Cardiac fibroblast (primary cell): Measurements from ENCODE around the gene PEX11B.
A peak's percentile ranks its signal among the peaks of the same experiment; 100 is the strongest.

Experiments
- DNase-seq, 2 donors: peaks; one replicate each; pipeline versions ENCODE4 v3.0.0 to v3.0.0-alpha.2; 2010; ENCODE audit warnings: low read depth in 2 of 2
- H3K4me3 ChIP-seq, 2 donors: replicated peaks in 1 of 2; 1 replicate in 1 of 2; 2 replicates in 1 of 2; pipeline ENCODE4 v1.5.1; 2011; ENCODE audit warnings: low read depth in 2 of 2, low read length in 2 of 2, mild to moderate bottlenecking in 2 of 2, moderate library complexity in 1 of 2
- TF ChIP-seq, protein P1 (sequence below): IDR thresholded peaks from one replicate; pipeline ENCODE4 v1.5.1; 2011; ENCODE audit warnings: low read depth, mild to moderate bottlenecking, low read length, inconsistent platforms

Gene PEX11B

DNA sequence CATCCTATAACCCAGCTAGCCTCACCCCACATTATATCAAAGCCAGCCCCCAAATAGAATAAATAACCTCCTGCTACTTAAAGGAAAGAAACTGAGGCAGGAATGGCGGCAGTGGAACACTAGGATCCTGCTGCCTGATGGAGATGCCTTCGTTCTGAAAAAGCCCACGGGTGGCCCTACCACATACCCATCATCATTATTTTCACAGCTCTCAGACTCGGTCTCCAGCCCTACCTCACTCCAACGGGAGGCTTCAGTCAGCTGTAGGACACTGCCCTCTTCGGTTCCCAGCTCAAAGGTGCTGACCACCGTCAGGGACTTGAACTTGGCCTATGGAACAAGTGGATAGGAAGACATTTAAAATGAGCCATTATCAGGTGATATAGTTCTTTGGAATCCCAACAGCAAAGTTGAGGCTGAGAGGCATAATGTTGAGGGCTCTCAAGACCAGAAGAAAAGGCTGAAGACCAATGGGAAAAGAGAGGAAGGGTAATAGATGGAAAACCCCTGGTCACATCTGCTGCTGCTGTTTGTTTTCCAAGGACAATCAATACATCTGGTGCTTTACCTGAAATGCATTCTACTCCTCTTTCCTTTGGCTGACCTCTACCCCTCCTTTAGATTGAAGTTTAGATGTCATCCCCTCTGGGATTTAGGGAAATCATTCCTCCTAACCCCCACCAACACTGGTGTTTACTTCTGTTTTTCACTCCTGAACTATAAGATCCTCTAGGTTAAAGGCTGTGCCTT is 25.0 kb downstream of the PEX11B start:
- DNase-seq: no peak
- no peak overlapping the region for H3K4me3 ChIP-seq
- TF ChIP-seq, protein P1, sequence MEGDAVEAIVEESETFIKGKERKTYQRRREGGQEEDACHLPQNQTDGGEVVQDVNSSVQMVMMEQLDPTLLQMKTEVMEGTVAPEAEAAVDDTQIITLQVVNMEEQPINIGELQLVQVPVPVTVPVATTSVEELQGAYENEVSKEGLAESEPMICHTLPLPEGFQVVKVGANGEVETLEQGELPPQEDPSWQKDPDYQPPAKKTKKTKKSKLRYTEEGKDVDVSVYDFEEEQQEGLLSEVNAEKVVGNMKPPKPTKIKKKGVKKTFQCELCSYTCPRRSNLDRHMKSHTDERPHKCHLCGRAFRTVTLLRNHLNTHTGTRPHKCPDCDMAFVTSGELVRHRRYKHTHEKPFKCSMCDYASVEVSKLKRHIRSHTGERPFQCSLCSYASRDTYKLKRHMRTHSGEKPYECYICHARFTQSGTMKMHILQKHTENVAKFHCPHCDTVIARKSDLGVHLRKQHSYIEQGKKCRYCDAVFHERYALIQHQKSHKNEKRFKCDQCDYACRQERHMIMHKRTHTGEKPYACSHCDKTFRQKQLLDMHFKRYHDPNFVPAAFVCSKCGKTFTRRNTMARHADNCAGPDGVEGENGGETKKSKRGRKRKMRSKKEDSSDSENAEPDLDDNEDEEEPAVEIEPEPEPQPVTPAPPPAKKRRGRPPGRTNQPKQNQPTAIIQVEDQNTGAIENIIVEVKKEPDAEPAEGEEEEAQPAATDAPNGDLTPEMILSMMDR: no peak

DNA sequence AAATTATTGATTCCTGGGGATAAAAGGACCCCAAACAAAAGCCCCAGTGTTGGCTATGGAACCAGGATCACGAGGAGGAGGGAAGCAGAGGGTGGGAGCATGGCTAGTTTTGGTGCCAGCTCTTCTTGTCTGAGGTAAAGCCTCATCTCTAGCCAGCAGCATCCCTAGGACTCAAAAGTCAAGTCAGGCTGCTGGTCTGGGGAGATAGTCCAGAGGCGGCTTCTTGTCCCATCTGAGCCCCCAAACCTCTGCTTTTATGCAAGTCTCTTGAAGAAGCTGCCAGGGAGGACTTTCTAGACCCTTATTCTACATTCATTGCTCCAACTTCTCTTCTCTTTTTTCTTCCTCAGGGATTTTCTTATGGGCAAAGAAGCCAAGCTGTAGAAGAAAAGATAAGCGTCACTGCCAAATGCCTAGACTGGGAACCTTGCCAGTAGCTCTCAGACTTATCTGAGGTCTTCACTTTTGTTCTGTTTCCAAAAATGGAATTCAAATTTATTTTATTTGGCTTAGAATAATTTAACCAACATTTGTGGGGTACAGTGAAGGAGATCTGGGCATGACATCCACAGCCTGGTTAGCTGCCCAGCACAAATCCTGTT is 25.9 kb downstream of the PEX11B start:
- TF ChIP-seq, protein P1: no peak

DNA sequence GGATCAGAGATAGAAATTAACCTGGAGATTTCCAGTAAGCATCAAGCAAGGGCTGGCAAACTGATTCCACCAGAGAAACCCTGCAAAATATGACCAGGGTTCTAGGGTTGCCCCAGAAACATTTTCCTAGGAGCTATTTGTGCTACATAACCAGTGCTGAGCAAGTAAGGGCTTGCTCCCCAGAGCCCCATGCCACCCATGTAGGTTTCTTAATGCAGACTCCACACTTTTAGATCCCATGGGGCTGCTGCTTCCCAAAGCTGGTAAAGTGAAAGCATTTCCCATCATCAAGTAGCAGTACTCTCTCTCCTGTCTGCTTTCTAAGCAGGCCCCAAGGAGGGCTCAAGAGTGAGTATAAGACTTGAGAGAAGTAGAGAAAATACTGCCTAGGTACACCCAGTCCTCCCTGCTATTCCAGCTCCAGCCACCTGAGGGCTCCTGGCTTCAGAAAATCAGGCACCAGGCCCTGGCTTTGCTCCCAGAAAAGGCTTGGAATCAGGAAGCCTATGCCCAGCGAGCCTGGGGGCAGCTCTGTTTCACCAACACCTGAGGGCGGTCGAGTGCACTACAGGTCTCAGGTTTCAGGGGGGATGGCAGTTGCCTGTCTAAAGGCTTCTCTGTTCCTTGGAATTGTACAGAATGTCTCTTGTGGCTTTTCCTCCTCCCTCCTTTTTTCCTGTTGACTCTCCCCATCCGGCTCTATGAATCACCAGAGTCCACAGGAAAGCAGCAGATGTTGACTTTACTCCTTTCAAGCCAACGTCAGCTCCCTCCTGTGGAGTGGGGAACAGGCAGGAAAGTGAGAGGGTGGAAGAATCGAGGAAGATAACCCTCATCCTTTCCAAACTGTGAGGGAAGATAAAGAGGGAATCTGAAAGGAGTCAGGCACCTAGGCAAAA is 26.7 kb downstream of the PEX11B start:
- TF ChIP-seq, protein P1: peak; percentile 95
- peak; percentile 99 for DNase-seq
- H3K4me3 ChIP-seq: no peak overlapping the region

More for the DNA sequence above, 25.9 kb downstream of the PEX11B start:
- no peak overlapping the region for H3K4me3 ChIP-seq
- peak; percentile 59 to 87 for DNase-seq

DNA sequence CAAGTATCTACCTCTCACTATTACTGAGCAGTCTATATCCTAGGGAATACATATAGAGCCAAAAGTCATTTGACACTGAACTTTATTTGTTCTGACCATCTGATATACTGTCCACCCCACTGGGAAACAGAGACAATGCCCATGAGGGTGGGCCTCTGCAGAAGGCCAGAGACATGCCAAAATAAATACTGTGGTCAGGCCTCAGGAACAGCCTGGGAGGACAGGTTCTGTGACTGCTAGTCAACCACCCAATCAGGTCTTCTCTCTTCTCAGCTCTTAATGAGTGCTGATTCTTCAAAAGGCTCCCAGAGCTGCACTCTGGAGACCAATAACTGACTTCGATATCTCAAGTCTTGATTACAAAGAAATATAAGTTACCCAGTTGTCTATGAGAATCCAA is 27.4 kb downstream of the PEX11B start:
- TF ChIP-seq, protein P1: no peak
- no peak overlapping the region for H3K4me3 ChIP-seq
- DNase-seq: peak; percentile 55 to 76

DNA sequence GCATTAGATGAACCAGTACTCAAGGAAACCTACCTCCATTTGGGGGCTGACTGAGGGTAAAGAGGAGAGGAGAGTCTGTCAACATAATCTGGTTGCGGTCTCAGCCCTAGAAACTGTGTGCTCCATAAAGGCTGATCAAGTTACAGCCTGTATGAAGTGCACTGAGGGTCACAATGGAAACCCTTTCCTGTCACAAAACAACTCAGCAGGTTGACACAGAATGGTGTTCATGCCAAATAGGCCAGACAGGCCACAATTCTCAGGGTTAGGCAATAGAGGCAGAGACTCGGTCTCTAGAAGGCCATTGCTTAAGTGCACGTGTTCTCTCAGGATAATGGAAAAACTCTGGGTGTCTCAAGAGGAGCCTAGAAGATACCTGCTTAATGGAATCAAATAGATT is 28.8 kb downstream of the PEX11B start:
- H3K4me3 ChIP-seq: no peak overlapping the region
- no peak for DNase-seq
- TF ChIP-seq, protein P1: no peak

DNA sequence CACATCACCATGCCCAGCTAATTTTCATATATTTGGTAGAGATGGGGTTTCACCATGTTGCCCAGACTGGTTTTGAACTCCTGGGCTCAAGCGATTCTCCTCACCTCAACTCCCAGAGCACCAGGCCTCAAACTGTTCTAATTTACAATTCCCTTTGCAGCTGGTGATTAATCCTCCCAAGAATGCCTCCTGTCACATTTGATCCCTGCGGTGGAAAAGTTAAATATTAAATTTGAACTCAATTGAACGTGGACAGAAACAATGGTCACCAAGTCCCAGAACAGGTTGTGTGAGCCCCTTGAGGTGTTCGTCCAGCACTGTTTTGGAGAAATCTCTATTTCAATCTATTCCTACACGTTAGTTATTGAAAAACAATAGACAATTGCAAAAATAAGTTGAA is 30.9 kb downstream of the PEX11B start:
- TF ChIP-seq, protein P1: no peak
- DNase-seq: no peak
- H3K4me3 ChIP-seq: no peak overlapping the region
